Activated naive CD4-positive, alpha-beta T cell treated with anti-CD3 and anti-CD28 coated beads for 36 hours (primary cell): ENCODE data around the gene PNPLA7. TPM values are rescaled to one million over a fixed set of nuclear protein-coding genes. Genes with fewer than 3 reads are reported as not detected.

Source experiments
- CTCF ChIA-PET: fragments of 350-600 bp; sonication (Branson Sonifier 250); formaldehyde crosslinking; loops from one replicate; lab custom pipeline; 2021; ENCODE audit warnings: antibody characterized with exemption; lab: Charles Lee
- DNase-seq: peaks from one replicate; pipeline ENCODE4 v3.0.0-alpha.2; 2020
- H3K27ac Mint-ChIP-seq: one replicate; pipeline ENCODE4 v1.8.0; 2021; ENCODE audit warnings: mild to moderate bottlenecking, mixed read lengths
- H3K27me3 Mint-ChIP-seq: one replicate; pipeline ENCODE4 v1.8.0; 2021; ENCODE audit warnings: low read depth, mixed read lengths
- H3K36me3 Mint-ChIP-seq: one replicate; pipeline ENCODE4 v1.8.0; 2021; ENCODE audit warnings: low read depth, mixed read lengths
- H3K4me1 Mint-ChIP-seq: one replicate; pipeline ENCODE4 v1.8.0; 2021; ENCODE audit warnings: low read depth, mixed read lengths
- H3K4me3 Mint-ChIP-seq: one replicate; pipeline ENCODE4 v1.8.0; 2021; ENCODE audit warnings: mild to moderate bottlenecking, moderate library complexity, mixed read lengths
- H3K9me3 Mint-ChIP-seq: one replicate; pipeline ENCODE4 v1.8.0; 2021; ENCODE audit warnings: mixed read lengths
- intact Hi-C: fragments of 100-400 bp; cut with micrococcal nuclease; formaldehyde crosslinking; loops from one replicate; pipeline ENCODE4 v1.15.1; 2023
- total RNA-seq, 2 experiments: library from RNA; stranded (reverse); gene quantifications; one replicate each; pipeline ENCODE4 v1.2.3, GENCODE V29; 2021

PNPLA7 gene
- total RNA-seq, 2 experiments from 2014 or later, result 2.8 to 3.1 TPM

DNA sequence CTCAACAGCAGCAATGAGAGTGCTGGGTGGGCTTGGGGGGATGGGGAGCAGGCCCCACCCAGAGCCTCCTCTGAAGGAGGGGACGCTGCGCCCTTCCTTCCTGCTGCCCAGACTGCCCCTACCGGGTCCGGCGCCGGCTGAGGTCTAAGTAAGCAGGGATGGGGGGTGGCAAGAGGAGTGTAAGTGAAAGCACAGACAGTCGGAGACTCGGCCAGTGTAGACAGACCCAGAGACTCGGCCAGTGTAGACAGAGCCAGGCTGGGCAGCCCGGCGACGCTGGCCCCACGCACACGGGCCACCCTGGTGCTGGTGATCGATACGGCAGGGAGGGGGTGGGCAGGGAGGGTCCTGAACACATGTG, 101.6 kb downstream of the PNPLA7 start:
- Mint-ChIP-seq H3K9me3 (no peaks in the 10 kb centered on the region), H3K4me3 (no peak overlapping the region)
- intact Hi-C loops, result no loop called here

DNA sequence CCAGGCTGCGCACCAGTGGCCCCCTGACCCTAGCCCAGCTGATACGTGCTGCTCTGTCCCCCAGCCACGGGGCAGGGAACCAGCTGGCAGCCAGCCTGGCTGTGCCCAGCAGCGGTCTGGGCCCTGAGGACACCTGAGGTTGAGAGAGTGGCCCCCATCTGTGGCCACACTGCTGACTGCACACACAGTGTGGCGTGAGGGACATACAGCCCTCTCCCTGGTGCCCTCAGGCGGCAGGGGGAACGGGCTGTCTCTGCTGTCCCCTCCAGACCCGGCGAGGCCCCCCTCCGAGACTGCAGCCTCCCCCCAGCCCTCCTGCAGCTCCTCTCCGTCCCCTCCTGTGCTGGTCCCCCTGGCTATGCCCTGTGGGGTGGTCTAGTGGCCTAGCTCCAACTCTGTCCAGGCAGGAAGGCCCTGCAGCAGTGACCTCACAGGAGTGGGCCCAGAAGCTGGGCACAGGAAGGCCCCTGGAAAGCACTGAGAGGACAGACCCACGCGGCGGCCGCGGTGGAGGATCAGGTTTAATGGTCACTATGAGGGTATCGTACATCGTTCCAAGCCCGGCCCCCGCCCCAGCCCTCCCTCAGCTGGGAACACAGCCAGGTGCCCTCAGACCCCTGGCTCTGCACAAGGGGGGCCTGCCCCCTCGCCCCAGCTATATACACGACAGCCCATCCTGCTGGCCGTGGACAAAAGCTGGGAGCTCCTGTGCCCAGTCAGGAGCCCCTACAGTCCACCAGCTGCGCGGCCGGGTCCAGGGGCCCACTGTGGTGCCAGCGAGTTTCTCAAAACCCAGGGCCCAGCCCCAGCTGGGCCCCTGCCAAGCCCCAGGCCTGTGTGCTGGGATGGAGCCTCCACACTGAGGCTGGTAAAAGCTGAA, 102.2 kb downstream of the PNPLA7 start:
- peaks cover 2% of the 10 kb centered on the region for H3K27me3 Mint-ChIP-seq
- no peaks in the 10 kb centered on the region for H3K9me3 Mint-ChIP-seq
- peaks cover 24% of the 10 kb centered on the region for H3K4me1 Mint-ChIP-seq
- intact Hi-C loops, result no loop called here
- H3K36me3 Mint-ChIP-seq, result peaks cover 6% of the 10 kb centered on the region
- no peak overlapping the region for H3K4me3 Mint-ChIP-seq
- CTCF ChIA-PET, result no interaction called here
- no peak overlapping the region for H3K27ac Mint-ChIP-seq
- no peak for DNase-seq

More for the DNA sequence above, 101.6 kb downstream of the PNPLA7 start:
- CTCF ChIA-PET, result no interaction called here
- DNase-seq, result no peak
- Mint-ChIP-seq H3K36me3 (peaks cover 7% of the 10 kb centered on the region), H3K4me1 (peaks cover 28% of the 10 kb centered on the region), H3K27me3 (peaks cover under 1% of the 10 kb centered on the region), H3K27ac (no peak overlapping the region)

DNA sequence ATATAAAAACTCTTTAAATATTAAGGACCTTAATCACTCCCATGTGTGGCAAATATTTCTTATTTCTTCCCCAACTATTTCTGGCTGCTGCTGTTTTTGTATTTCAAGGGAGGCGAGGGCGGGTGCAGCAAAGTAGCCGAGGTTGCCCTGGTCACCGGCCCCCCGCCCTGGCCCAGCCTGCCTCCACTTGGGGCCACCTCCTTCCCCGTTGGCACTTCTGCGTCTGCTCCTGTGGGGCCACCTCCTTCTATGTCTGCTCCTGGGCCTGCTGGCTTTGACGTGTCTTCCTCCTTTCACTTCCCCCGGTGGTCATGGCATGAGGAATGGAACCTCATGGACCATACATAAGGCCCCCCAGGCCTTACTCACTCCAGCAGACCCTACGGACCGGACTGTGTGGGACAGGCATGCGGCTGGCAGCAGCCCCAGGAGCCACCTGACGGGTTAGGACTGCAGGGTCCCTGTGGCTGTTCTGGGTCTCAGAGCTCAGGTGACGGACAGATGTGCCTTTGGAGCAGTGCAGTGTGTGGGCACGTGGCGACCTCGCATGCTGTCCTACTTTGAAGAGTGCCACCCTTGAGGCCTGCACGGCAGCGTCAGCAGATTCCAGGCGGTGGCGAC, 103.2 kb downstream of the PNPLA7 start:
- Mint-ChIP-seq H3K4me3 (no peak overlapping the region), H3K36me3 (peaks cover 3% of the 10 kb centered on the region), H3K9me3 (no peaks in the 10 kb centered on the region), H3K4me1 (peaks cover 17% of the 10 kb centered on the region), H3K27me3 (peaks cover 3% of the 10 kb centered on the region), H3K27ac (no peak overlapping the region)
- intact Hi-C loops, result no loop called here
- CTCF ChIA-PET, result no interaction called here
- no peak for DNase-seq

DNA sequence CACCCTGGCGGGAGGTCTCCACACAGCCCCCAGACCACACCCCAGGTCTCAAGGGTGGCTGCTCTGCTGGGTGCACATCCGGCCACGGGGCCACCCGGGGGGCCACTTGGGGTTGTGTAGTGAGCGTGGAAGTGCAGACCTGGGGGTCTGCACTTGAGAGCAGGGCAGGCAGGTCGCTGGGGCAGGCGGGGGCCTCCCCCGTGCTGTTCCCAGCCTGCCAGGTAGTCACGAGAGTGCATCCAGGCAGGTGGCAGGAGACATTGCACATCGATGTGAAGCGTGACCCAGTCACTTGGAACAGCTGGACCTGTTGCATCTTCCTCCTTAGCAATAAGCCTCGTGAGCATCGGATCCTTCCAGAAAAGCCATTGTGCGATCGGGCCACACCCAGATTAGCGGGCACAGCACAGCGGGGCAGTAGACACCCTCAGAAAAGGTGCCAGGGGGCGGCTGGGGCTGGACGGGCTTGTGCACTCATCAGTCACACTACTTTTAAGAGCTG, 104.2 kb downstream of the PNPLA7 start:
- peaks cover 15% of the 10 kb centered on the region for H3K4me1 Mint-ChIP-seq
- H3K4me3 Mint-ChIP-seq, result no peak overlapping the region
- peaks cover 3% of the 10 kb centered on the region for H3K36me3 Mint-ChIP-seq
- intact Hi-C loops, result loop anchor here (1.0 kb wide), 2 partner anchors 23 to 152 kb away; partner anchors contain the start of genes EXD3 and NOXA1
- H3K27me3 Mint-ChIP-seq, result peaks cover 5% of the 10 kb centered on the region
- CTCF ChIA-PET, result interaction anchor here (1.6 kb wide), 1 partner anchor 23 kb away, joined by 6 read pairs; the partner anchor contains the start of genes EXD3 and NOXA1
- no peak overlapping the region for H3K27ac Mint-ChIP-seq
- no peak for DNase-seq
- no peaks in the 10 kb centered on the region for H3K9me3 Mint-ChIP-seq

DNA sequence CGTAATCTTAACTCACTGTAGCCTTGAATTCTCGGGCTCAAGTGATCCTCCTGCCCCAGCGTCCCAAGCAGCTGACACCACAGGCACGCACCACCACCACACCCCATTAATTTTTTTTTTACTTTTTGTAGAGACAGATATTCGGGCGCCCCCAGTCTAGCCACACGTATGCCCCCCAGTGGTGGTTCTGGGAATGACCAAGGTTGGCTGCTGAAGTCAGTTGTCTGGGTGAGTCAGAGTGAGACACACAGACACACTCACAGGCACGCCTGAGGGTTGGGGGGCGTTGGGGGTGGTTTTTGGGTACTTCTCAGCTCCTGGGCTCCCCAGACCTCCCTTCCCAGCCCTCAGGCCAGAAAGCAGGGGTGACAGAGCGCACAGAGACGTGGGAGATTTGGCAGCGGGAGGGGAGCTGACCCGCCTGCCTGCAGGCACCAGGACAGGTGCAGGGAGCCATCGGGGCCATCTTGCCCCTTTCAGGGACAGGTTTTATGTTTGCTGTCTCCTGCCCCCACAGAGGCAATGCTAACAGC, 104.9 kb downstream of the PNPLA7 start:
- Mint-ChIP-seq H3K36me3 (peaks cover 3% of the 10 kb centered on the region), H3K4me3 (no peak overlapping the region), H3K4me1 (peaks cover 13% of the 10 kb centered on the region), H3K9me3 (no peaks in the 10 kb centered on the region), H3K27me3 (peaks cover 5% of the 10 kb centered on the region), H3K27ac (no peak overlapping the region)
- intact Hi-C loops, result loop anchor here (1.0 kb wide), 2 partner anchors 22 to 151 kb away; partner anchors contain the start of genes EXD3 and NOXA1
- DNase-seq, result peak; percentile 94
- CTCF ChIA-PET, result interaction anchor here (1.6 kb wide), 1 partner anchor 23 kb away, joined by 6 read pairs; the partner anchor contains the start of genes EXD3 and NOXA1

DNA sequence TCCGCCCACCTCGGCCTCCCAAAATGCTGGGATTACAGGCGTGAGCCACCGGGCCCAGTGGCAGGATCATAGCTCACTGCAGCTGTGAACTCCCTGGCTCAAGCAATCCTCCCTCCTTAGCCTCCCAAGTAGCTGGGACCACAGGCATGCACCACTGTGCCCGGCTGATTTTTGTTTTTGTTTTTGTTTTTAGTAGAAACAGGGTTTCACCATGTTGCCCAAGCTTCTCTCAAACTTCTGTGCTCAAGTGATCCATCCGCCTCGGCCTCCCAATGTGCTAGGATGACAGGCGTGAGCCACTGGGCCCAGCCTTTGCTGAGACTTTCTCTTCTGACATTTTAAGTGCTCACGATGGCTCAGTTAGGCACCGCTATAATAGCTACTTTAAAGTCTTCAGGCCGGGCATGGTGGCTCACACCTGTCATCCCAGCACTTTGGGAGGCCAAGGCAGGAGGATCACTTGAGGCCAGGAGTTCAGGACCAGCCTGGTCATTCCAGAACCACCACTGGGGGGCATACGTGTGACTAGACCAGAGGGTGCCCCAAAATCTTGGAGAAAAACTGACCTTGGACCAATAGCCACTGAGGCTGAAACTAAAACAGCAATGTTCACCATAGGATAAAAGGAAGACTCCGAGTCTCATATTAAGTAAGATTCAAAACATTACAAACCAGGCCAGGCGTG, 106.0 kb downstream of the PNPLA7 start:
- peaks cover 13% of the 10 kb centered on the region for H3K4me1 Mint-ChIP-seq
- H3K27ac Mint-ChIP-seq, result no peak overlapping the region
- H3K9me3 Mint-ChIP-seq, result no peaks in the 10 kb centered on the region
- intact Hi-C loops, result no loop called here
- peaks cover 8% of the 10 kb centered on the region for H3K27me3 Mint-ChIP-seq
- H3K4me3 Mint-ChIP-seq, result no peak overlapping the region
- no peaks in the 10 kb centered on the region for H3K36me3 Mint-ChIP-seq
- DNase-seq, result no peak
- CTCF ChIA-PET, result interaction anchor here (0.7 to 1.8 kb wide), 8 partner anchors 10 to 268 kb away, joined by 3 to 7 read pairs (median 4); partner anchors contain the start of genes EXD3, NOXA1 and NRARP

DNA sequence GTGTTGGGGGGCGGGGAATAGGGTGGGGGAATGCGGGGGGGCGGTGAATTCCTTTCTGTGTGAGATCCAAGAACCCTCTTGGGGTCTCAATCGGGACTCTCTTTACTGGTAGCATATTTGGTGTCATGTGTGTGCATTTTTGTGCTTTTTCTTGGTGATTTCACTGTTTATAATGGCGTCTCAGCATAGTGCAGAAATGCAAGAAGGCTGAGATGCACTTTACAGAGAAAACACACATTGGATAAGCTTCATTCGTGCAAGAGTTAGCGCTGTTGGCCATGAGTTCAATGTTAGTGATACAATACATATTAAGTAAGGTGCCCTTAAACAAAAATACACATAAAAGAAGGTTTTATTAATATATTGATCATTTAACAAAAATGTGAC, 108.3 kb downstream of the PNPLA7 start:
- no peak for DNase-seq
- Mint-ChIP-seq H3K9me3 (no peaks in the 10 kb centered on the region), H3K4me1 (peaks cover 13% of the 10 kb centered on the region), H3K27me3 (peaks cover 8% of the 10 kb centered on the region), H3K4me3 (peak overlapping the region; percentile 29), H3K27ac (no peak overlapping the region), H3K36me3 (no peaks in the 10 kb centered on the region)
- intact Hi-C loops, result no loop called here
- CTCF ChIA-PET, result no interaction called here

DNA sequence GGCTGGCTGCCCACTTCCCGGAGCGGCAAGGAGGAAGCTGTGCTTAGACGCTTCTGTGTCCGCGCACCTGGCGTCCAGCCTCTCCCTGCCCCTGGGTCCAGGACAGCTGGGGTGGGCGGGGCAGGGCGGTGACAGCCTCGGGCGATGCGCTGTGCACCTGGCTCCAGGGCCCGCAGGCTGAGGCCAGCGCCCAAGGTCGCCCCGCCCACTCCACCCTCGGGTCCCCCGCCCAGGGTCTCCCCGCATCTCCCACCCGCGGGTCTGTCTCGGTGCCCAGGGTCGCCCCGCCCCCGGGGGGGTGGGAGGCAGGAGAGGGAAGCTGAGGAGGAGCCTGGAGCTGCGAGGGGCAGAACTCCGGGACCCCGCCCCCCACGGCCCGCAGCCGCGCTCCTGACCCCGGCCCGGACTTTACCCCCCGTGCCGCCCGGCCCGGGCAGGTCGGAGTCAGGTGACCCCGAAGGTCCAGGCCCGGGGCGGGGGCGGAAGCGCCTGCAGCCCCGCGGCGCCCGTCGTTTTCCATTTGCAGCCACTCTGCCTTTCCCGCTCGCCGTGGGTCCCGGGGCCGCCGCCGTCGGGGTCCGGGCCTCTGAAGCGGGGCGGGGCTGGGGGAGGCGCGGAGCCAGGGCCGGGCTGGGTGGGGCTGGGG, 108.8 kb downstream of the PNPLA7 start, which contains the start of gene ENTPD8:
ENTPD8 (minus strand) TSS at position 69 of the 646 bp plus-strand sequence. CDS start 3,072 bp downstream, outside the sequence.
- Mint-ChIP-seq H3K27ac (no peak within 1 kb of the TSS), H3K4me3 (peak within 1 kb of the TSS; percentile 29), H3K27me3 (peaks cover 8% of the 10 kb centered on the region), H3K9me3 (no peaks in the 10 kb centered on the region), H3K4me1 (peaks cover 12% of the 10 kb centered on the region), H3K36me3 (no peaks in the 10 kb centered on the region)
- CTCF ChIA-PET, result no interaction called here
- intact Hi-C loops, result no loop called here
- no peak for DNase-seq

DNA sequence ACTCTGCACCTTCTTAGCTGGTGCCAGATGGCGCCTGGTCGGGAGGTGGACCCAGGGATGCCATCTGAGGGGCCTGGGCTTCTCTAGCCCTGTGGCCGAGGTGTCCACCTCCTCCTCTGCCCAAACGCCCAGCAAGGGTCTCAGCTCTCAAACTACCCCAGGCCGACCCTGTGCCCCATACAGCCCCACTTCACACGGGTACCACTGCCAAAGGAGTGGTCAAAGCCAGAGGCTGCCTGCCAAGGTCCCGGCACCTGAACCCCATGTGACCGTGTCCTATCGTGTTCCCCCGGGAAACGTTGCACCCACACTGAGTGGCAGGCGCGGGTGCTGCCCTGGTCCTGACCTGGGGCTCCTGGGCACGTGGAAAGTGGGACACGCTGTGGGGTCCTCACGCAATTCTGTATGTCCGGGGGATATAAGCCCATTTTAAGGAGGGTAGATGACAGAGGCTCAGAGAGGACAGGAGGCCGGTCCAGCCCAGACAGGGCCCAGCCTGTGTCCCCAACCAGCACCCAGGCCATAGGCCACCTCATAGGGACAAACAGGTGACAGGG, 111.0 kb downstream of the PNPLA7 start:
- Mint-ChIP-seq H3K27me3 (peaks cover 8% of the 10 kb centered on the region), H3K36me3 (no peaks in the 10 kb centered on the region), H3K4me3 (no peak overlapping the region), H3K9me3 (no peaks in the 10 kb centered on the region), H3K27ac (no peak overlapping the region), H3K4me1 (peaks cover 3% of the 10 kb centered on the region)
- no peak for DNase-seq
- intact Hi-C loops, result no loop called here
- CTCF ChIA-PET, result no interaction called here

DNA sequence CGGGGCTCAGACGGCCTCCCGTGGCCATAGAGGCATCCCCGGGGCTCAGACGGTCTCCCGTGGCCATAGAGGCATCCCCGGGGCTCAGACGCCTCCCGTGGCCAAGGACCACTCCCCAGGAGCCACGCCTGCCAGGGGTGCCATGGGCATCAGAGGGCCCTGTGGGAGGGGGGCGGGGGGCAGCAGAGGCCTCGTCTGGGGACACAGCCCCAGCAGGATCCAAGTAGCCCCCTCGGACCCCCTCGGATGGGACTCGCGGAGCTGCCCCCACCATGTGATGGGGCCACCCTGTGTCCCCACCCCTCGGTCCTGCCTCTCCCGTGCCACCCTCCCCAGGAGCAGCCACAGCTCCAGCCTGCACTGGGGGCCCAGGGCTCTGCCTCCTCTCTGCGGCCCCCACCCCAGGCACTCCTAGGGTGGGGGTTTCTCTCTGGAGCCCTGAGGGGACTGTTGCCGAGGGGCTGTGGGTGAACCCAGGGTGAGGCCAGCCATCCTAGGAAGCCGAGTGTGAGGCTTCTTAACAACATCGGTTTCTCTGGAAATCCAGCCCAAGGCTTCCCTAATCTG, 111.5 kb downstream of the PNPLA7 start:
- no peaks in the 10 kb centered on the region for H3K9me3 Mint-ChIP-seq
- H3K36me3 Mint-ChIP-seq, result no peaks in the 10 kb centered on the region
- CTCF ChIA-PET, result no interaction called here
- peaks cover 3% of the 10 kb centered on the region for H3K4me1 Mint-ChIP-seq
- intact Hi-C loops, result no loop called here
- peaks cover 8% of the 10 kb centered on the region for H3K27me3 Mint-ChIP-seq
- H3K4me3 Mint-ChIP-seq, result no peak overlapping the region
- H3K27ac Mint-ChIP-seq, result no peak overlapping the region
- DNase-seq, result no peak
